GM21737 (cell line): ENCODE measurements around the gene KLK8.
"Not testable (repeated sequence)": the region's sequence is repeated elsewhere in the genome, so short reads cannot be mapped to it uniquely, and the experiment has no call there.

Experiments used
- ATAC-seq: cut with Tn5 transposase; IDR thresholded peaks from one replicate; pipeline ENCODE4 v1.9.1; 2021; ENCODE audit warnings: mild to moderate bottlenecking, moderate library complexity; ENCODE audit not compliant: unreplicated experiment

The KLK8 gene

DNA sequence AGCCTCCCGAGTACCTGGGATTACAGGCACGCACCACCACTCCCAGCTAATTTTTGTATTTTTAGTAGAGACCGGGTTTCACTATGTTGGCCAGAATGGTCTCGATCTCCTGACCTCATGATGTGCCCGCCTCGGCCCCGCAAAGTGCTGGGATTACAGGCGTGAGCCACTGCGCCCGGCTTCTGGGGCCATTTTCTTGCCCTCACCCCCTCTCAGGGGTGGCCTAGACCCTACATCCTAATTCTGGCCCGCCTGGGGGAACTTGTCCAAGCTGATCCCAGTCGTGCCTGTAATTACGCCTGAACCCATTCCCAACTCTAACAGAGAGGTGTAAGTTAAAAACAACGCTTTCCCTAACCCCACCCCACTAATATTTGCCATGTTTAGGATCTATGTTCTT is 17.0 kb downstream of the KLK8 start:
- ATAC-seq: not testable (repeated sequence)

GRCh38 chr19:50983625-50984292 is 17.6 kb downstream of the KLK8 start, which contains the start of gene KLK7:
KLK7 (minus strand) TSS chr19:50983917; CDS start chr19:50982399, 1,518 bp downstream.
- ATAC-seq: no peak

- no peak for ATAC-seq
These were observed 19.2 kb downstream of the KLK8 start for GRCh38 chr19:50982186-50982585.

DNA sequence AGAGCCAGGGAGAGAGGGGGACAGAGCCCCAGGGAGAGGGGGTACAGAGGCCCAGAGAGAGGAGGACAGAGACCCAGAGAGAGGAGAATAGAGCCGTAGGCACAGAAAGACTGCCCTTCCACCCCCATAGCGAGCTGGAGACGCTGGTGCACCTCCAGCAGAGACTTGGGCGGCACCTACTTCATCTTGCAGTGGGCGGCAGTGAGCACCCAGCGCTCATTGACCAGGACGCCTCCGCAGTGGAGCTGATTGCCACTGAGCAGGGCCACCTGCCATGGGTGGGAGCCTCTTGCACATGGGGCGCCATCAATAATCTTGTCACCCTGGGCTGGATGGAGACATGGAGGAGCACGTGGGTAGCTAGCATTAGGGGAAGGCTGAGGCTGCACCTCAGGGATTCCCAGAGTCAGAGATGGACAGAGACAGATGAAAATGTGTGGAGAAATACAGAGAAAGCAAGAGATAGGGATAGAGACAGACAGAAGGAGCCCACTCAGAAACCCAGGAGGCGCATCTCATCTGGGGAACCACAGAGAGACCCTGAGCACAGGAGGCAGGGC is 19.7 kb downstream of the KLK8 start:
- ATAC-seq: no peak

- no peak for ATAC-seq
These were observed 21.2 kb downstream of the KLK8 start for GRCh38 chr19:50980208-50980607.

DNA sequence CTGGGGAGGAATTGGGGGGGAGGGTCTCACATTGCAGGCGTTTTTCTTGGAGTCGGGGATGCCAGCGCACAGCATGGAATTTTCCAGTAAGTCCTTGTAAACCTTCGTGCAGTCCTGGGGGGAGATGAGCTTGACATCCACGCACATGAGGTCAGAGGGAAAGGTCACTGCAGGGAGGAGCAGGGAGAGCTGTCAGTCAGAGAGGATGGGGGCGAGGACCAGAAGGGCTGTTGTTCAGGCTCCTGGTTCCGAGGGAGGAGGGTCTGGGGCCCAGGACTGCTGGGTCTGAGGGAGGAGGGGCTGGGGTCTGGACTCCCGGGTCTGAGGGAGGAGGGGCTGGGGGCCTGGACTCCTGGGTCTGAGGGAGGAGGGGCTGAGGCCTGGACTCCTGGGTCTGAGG is 21.6 kb downstream of the KLK8 start:
- ATAC-seq: no peak

GRCh38 chr19:50978772-50979390 is 22.5 kb downstream of the KLK8 start:
- no peak for ATAC-seq

DNA sequence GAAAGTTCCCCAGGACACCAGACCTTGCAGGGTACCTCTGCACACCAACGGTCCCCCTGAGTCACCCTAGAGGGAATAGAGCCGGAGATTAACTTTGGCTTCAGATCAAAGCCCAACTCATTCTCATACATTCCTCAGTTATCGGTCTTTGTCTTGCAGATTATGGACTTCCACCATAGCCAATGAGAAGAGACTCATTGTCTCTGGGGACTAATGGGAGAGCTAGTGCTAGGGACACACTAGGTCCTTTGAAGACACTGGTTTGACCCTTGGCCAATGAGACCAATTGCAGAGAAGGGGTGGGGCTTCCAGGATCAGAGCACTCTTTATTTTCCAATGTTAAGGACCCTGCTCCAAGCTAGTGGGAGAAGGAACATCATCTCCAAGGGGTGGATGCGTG is 23.8 kb downstream of the KLK8 start:
- no peak for ATAC-seq

DNA sequence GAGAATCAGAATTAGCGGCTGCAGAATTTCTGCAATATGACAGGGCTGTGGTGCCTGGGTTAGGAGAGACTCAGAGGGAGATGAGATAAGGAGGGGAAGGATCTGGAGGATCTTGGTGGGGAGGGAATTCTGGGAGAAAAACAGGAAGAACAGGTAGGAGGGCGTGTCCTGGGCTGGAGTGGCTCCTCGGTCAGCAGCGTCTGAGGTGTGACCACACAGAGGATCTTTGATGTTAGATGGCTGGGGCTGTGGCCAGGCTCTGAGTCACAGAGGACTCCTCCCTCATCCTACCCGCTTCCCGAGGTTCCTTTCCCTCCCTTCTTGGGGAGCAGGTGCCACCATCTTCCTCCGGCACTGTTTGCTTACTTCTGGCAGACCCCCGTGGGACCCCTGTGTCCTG is 25.6 kb downstream of the KLK8 start:
- ATAC-seq: no peak

- no peak for ATAC-seq
These were observed 26.5 kb downstream of the KLK8 start for GRCh38 chr19:50974702-50975556.

DNA sequence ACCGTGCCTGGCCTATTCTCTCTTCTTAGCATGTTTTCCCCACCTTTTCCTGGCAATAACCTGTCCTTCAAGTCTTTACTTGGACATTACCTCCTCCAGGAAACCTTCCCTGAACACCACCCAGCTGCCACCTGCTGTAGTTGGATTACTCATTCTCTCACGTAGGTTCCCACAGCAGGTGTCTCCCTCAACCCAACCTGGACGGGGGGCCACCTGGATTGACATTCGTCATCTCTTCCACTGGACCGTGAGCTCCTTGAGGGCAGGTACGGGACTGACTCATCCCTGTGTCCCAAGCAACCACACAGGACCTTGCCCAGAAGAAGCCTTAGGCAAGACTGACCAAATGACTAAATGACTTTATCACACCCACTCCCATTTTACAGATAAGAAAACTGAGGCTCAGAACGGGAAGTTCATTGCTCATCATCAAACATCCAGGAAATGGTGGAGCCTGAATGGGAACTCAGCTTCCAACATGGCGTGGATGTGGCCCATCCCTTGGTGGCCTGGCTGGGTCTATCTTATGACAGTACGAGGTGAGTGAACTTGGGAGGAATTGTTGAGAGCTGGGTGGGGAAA is 28.5 kb downstream of the KLK8 start:
- ATAC-seq: no peak

DNA sequence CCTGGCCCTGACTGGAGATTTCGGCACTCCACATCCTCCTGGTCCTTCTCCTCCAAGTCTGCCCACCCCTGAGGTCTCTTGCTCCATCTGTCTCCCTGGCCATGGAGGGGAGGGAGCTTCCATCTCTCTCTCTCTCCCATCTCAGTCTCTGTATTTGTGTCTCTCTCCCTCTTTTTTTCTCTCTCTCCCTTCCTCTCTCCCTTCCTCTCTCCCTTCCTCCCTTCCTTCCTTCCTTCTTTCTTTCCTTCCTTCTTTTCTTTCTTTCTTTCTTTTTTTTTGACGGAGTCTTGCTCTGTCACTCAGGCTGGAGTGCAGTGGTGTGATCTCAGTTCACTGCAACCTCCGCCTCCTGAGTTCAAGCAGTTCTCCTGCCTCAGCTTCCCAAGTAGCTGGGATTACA is 31.6 kb downstream of the KLK8 start:
- ATAC-seq: not testable (repeated sequence)

DNA sequence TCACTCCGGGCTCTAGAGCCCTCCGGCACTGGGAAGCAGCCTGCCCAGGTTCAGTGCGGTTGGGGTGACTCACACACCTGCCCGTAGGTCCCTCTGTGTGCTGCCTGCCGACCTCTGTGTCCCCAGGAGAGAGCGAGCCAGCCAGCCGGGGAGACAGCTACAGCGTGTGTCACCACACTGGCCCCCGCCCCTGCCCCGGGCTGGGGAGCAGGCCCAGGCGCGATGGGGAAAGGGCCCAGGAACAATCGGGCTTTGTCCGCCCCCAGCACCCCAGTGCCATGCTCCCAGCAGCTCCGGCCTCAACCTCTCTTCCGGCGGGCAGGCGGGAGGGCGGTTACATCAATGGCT is 32.0 kb downstream of the KLK8 start, which contains the start of gene KLK6:
Gene KLK6, minus strand, starts transcription at position 179 of the 348 bp plus-strand sequence. CDS start 1,487 bp downstream, outside the sequence.
- no peak for ATAC-seq

GRCh38 chr19:50968716-50969412 is 32.5 kb downstream of the KLK8 start:
- ATAC-seq: no peak

- ATAC-seq: no peak
These were observed 33.3 kb downstream of the KLK8 start for GRCh38 chr19:50967929-50968715.

GRCh38 chr19:50964266-50964665 is 37.1 kb downstream of the KLK8 start:
- ATAC-seq: no peak

DNA sequence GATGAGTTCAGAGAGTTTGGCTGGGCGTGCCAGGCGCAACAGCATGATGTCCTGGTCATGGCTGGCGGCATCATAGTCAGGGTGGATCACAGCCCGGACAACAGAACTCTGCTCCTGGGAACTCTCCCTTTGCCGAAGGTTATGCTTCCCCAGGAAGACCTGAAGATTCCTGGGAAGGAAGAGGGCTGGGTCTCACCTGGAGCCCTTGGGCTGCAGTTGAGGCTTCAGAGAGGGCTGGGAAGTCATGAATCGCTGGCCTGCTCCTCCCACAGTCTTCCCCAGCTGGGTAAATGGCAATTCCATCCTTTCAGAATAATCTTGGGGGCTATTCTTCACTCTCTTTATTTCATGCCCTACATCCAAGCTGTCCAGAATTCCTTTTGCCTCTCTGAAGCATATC is 38.0 kb downstream of the KLK8 start:
- no peak for ATAC-seq

GRCh38 chr19:50962245-50962644 is 39.2 kb downstream of the KLK8 start:
- no peak for ATAC-seq

GRCh38 chr19:50959731-50960500 is 41.5 kb downstream of the KLK8 start:
- ATAC-seq: no peak
